H1 (cell line): ENCODE results near the gene ZNF211. TPM values are rescaled to one million over a fixed set of nuclear protein-coding genes. Genes with fewer than 3 reads are reported as not detected.

Experiments
- BACH1 ChIP-seq: IDR thresholded peaks from 2 replicates; pipeline ENCODE4 v1.6.1; 2012; ENCODE audit warnings: low read length, improper control_type of control experiment
- CBX5 ChIP-seq: fragments of 300-800, 300-1000 bp; sonication (generic); IDR thresholded peaks from 2 replicates; pipeline ENCODE4 v1.7.1; 2016; ENCODE audit warnings: antibody characterized with exemption, low read length, low read depth
- KDM5A ChIP-seq: fragments of 200-600 bp; IDR thresholded peaks from 2 replicates; pipeline ENCODE4 v1.7.1; 2012; ENCODE audit warnings: mild to moderate bottlenecking, low read length, inconsistent platforms, mixed read lengths
- NRF1 ChIP-seq: IDR thresholded peaks from 2 replicates; pipeline ENCODE4 v1.6.1; 2011; ENCODE audit warnings: mild to moderate bottlenecking, low read depth, low read length, improper control_type of control experiment
- SIX5 ChIP-seq: IDR thresholded peaks from 2 replicates; pipeline ENCODE4 v1.6.1; 2011; ENCODE audit warnings: mild to moderate bottlenecking, low read depth, low read length
- TAF1 ChIP-seq: IDR thresholded peaks from 2 replicates; pipeline ENCODE4 v1.6.1; 2011; ENCODE audit warnings: mild to moderate bottlenecking, low read depth, low read length
- TBP ChIP-seq: IDR thresholded peaks from 2 replicates; pipeline ENCODE4 v1.6.1; 2011; ENCODE audit warnings: low read depth, low read length, improper control_type of control experiment
- polyA plus RNA-seq, 7 experiments: library from polyadenylated mRNA; depleted of rRNA in 3 of 7; stranded (reverse) in 5 of 7; unstranded in 2 of 7; fragments of >200 nt in 5 of 7; fragments of 200-250 nt in 2 of 7; gene quantifications; 1 replicate in 5 of 7; 2 replicates in 1 of 7; 4 replicates in 1 of 7; pipeline versions ENCODE4 v1.2.1 to v1.2.3, GENCODE V29; 2011 to 2013; ENCODE audit warnings: missing spikeins in 2 of 7, mixed read lengths in 2 of 7
- total RNA-seq: library from RNA; stranded (reverse); fragmentation: NEBNext Ultra II Directional; extraction: Animal tissue kit (Norgen Biotek cat#: 25700); gene quantifications from 2 replicates; pipeline ENCODE4 v1.2.1, GENCODE V29; 2021

Gene ZNF211
- total and polyA plus RNA-seq, 2 of the 8 experiments (the other 6 are each of a cell fraction or from before 2014, with no cell fraction given): 7.5 to 15.7 TPM

DNA sequence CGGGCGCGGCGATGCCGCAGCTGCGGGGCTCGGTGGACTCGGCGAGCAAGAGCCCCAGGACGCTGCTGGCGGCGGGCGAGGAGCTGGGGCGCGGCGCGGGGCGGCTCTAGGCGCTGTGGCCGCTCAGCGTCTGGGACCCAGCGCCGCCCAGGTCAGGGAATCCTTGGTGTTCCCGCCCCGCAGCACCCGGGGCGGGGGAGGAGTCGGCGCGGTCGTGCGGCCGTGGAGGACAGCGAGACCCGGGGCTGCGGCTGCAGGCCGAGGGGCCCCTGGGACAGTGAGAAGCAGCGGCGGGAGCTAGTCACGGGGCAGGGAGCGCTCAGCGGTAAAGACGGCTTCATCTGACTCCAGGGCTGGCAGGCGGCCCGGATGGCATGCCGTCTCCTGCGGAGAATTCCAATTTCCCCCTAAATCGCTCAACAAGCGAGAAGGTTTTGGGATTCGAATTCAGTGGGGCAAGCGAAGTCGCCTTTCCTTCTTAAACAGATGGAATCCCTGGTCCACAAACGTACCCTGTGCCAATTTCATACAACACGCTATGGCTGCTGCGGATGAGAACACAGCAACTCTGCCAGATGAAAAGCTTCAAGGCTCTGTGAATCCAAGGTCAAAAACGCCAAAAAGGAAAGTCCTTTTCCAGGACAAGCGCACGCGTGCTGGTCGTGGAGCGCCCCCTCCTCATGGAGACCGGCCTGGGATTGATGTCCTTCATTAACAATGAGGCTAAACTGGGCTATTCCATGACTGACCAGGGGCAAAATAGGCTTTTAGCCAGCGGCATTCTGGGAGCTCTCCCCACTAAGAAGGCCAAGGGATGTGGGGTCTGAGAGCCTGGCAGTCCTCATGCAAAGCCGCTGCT lies 31.5 kb downstream of the ZNF211 start (continued):
- TF ChIP-seq BACH1 (peak; percentile 33; the same call in 1 of the 2 replicates), CBX5 (no peak), NRF1 (no peak), KDM5A (no peak), TAF1 (0 out of 2 replicates have a peak, but pooled peaks have one; percentile 65), SIX5 (no peak), TBP (peak; percentile 47; the same call in 1 of the 2 replicates)
